Measurements from ENCODE around the gene ACTL8.

Gene ACTL8

GRCh38 chr1:17870679-17871078 is 115.5 kb downstream of the ACTL8 start:
- Histone ChIP-seq H3K27ac (ENCODE audit: insufficient read depth in 1 of 2, low read depth in 1 of 2, low read length in 2 of 2, poor library complexity in 1 of 2, severe bottlenecking in 2 of 2) (no peak overlapping the region), H3K4me3 (ENCODE audit: control insufficient read depth in 1 of 7, extremely low read depth in 1 of 7, insufficient read depth in 4 of 7, low read depth in 2 of 7, low read length in 6 of 7) (no peak overlapping the region), H3K4me1 (ENCODE audit: control extremely low read depth in 1 of 4, control insufficient read depth in 4 of 4, insufficient read depth in 4 of 4, low read length in 3 of 4) (no peaks in the 10 kb centered on the region), H3K9me3 (ENCODE audit: control extremely low read depth in 1 of 5, control insufficient read depth in 4 of 5, insufficient read depth in 2 of 5, low read depth in 1 of 5, low read length in 4 of 5) (no peaks in the 10 kb centered on the region), H3K36me3 (ENCODE audit: control insufficient read depth in 4 of 4, insufficient read depth in 4 of 4, low read length in 3 of 4) (no peaks in the 10 kb centered on the region), H3K27me3 (replicated peaks in 2 of 5; ENCODE audit: control insufficient read depth in 4 of 5, insufficient read depth in 5 of 5, low read length in 4 of 5) (peaks cover 0 to 16% (median 0%) of the 10 kb centered on the region in 5 experiments)
- POLR2A ChIA-PET = no interaction called here
- CTCF ChIA-PET = no interaction called here
- no peak for DNase-seq
- 100% methylated on average over 1 of the region's 1 CpG for WGBS (ENCODE audit: insufficient coverage)

GRCh38 chr1:17873007-17873675 is 118.0 kb downstream of the ACTL8 start:
- ChIA-PET CTCF (no interaction called here), POLR2A (no interaction called here)
- Histone ChIP-seq H3K4me3 (ENCODE audit: control insufficient read depth in 1 of 7, extremely low read depth in 1 of 7, insufficient read depth in 4 of 7, low read depth in 2 of 7, low read length in 6 of 7) (no peak overlapping the region), H3K9me3 (ENCODE audit: control extremely low read depth in 1 of 5, control insufficient read depth in 4 of 5, insufficient read depth in 2 of 5, low read depth in 1 of 5, low read length in 4 of 5) (no peaks in the 10 kb centered on the region), H3K4me1 (ENCODE audit: control extremely low read depth in 1 of 4, control insufficient read depth in 4 of 4, insufficient read depth in 4 of 4, low read length in 3 of 4) (no peaks in the 10 kb centered on the region), H3K27me3 (replicated peaks in 2 of 5; ENCODE audit: control insufficient read depth in 4 of 5, insufficient read depth in 5 of 5, low read length in 4 of 5) (peaks cover 0 to 20% (median 2%) of the 10 kb centered on the region in 5 experiments), H3K27ac (ENCODE audit: insufficient read depth in 1 of 2, low read depth in 1 of 2, low read length in 2 of 2, poor library complexity in 1 of 2, severe bottlenecking in 2 of 2) (no peak overlapping the region), H3K36me3 (ENCODE audit: control insufficient read depth in 4 of 4, insufficient read depth in 4 of 4, low read length in 3 of 4) (no peaks in the 10 kb centered on the region)
- 92% methylated on average over 6 of the region's 8 CpGs for WGBS (ENCODE audit: insufficient coverage)
- no peak for DNase-seq

- H3K27ac ChIP-seq (ENCODE audit: insufficient read depth in 1 of 2, low read depth in 1 of 2, low read length in 2 of 2, poor library complexity in 1 of 2, severe bottlenecking in 2 of 2) = no peak overlapping the region
- WGBS (ENCODE audit: insufficient coverage) = 100% methylated on average over 1 of the region's 1 CpG
Measured at GRCh38 chr1:17874231-17874630, 119.1 kb downstream of the ACTL8 start.

GRCh38 chr1:17874710-17875109 is 119.6 kb downstream of the ACTL8 start:
- H3K9me3 ChIP-seq (ENCODE audit: control extremely low read depth in 1 of 5, control insufficient read depth in 4 of 5, insufficient read depth in 2 of 5, low read depth in 1 of 5, low read length in 4 of 5) = no peaks in the 10 kb centered on the region
- CTCF ChIA-PET = no interaction called here
- no peak overlapping the region for H3K4me3 ChIP-seq (ENCODE audit: control insufficient read depth in 1 of 7, extremely low read depth in 1 of 7, insufficient read depth in 4 of 7, low read depth in 2 of 7, low read length in 6 of 7)
- 10% methylated on average over 2 of the region's 5 CpGs for WGBS (ENCODE audit: insufficient coverage)
- no peak overlapping the region for H3K27ac ChIP-seq (ENCODE audit: insufficient read depth in 1 of 2, low read depth in 1 of 2, low read length in 2 of 2, poor library complexity in 1 of 2, severe bottlenecking in 2 of 2)
- no peak for DNase-seq
- peaks cover 0 to 23% (median 2%) of the 10 kb centered on the region in 5 experiments for H3K27me3 ChIP-seq (replicated peaks in 2 of 5; ENCODE audit: control insufficient read depth in 4 of 5, insufficient read depth in 5 of 5, low read length in 4 of 5)
- no peaks in the 10 kb centered on the region for H3K4me1 ChIP-seq (ENCODE audit: control extremely low read depth in 1 of 4, control insufficient read depth in 4 of 4, insufficient read depth in 4 of 4, low read length in 3 of 4)
- POLR2A ChIA-PET = no interaction called here
- no peaks in the 10 kb centered on the region for H3K36me3 ChIP-seq (ENCODE audit: control insufficient read depth in 4 of 4, insufficient read depth in 4 of 4, low read length in 3 of 4)

More at GRCh38 chr1:17874231-17874630, 119.1 kb downstream of the ACTL8 start:
- Histone ChIP-seq H3K9me3 (ENCODE audit: control extremely low read depth in 1 of 5, control insufficient read depth in 4 of 5, insufficient read depth in 2 of 5, low read depth in 1 of 5, low read length in 4 of 5) (no peaks in the 10 kb centered on the region), H3K27me3 (replicated peaks in 2 of 5; ENCODE audit: control insufficient read depth in 4 of 5, insufficient read depth in 5 of 5, low read length in 4 of 5) (peaks cover 0 to 20% (median 2%) of the 10 kb centered on the region in 5 experiments), H3K4me3 (ENCODE audit: control insufficient read depth in 1 of 7, extremely low read depth in 1 of 7, insufficient read depth in 4 of 7, low read depth in 2 of 7, low read length in 6 of 7) (no peak overlapping the region), H3K36me3 (ENCODE audit: control insufficient read depth in 4 of 4, insufficient read depth in 4 of 4, low read length in 3 of 4) (no peaks in the 10 kb centered on the region), H3K4me1 (ENCODE audit: control extremely low read depth in 1 of 4, control insufficient read depth in 4 of 4, insufficient read depth in 4 of 4, low read length in 3 of 4) (no peaks in the 10 kb centered on the region)
- no peak for DNase-seq
- ChIA-PET POLR2A (no interaction called here), CTCF (no interaction called here)

GRCh38 chr1:17875171-17875881 is 120.2 kb downstream of the ACTL8 start:
- Histone ChIP-seq H3K27ac (ENCODE audit: insufficient read depth in 1 of 2, low read depth in 1 of 2, low read length in 2 of 2, poor library complexity in 1 of 2, severe bottlenecking in 2 of 2) (no peak overlapping the region), H3K27me3 (replicated peaks in 2 of 5; ENCODE audit: control insufficient read depth in 4 of 5, insufficient read depth in 5 of 5, low read length in 4 of 5) (peaks cover 0 to 20% (median 5%) of the 10 kb centered on the region in 5 experiments), H3K4me1 (ENCODE audit: control extremely low read depth in 1 of 4, control insufficient read depth in 4 of 4, insufficient read depth in 4 of 4, low read length in 3 of 4) (no peaks in the 10 kb centered on the region), H3K4me3 (ENCODE audit: control insufficient read depth in 1 of 7, extremely low read depth in 1 of 7, insufficient read depth in 4 of 7, low read depth in 2 of 7, low read length in 6 of 7) (no peak overlapping the region), H3K36me3 (ENCODE audit: control insufficient read depth in 4 of 4, insufficient read depth in 4 of 4, low read length in 3 of 4) (no peaks in the 10 kb centered on the region), H3K9me3 (ENCODE audit: control extremely low read depth in 1 of 5, control insufficient read depth in 4 of 5, insufficient read depth in 2 of 5, low read depth in 1 of 5, low read length in 4 of 5) (no peaks in the 10 kb centered on the region)
- 64% methylated on average over 2 of the region's 5 CpGs for WGBS (ENCODE audit: insufficient coverage)
- ChIA-PET POLR2A (no interaction called here), CTCF (no interaction called here)
- DNase-seq = no peak

- POLR2A ChIA-PET = no interaction called here
- CTCF ChIA-PET = no interaction called here
- H3K27me3 ChIP-seq (replicated peaks in 2 of 5; ENCODE audit: control insufficient read depth in 4 of 5, insufficient read depth in 5 of 5, low read length in 4 of 5) = peaks cover 0 to 17% (median 5%) of the 10 kb centered on the region in 5 experiments
- H3K4me1 ChIP-seq (ENCODE audit: control extremely low read depth in 1 of 4, control insufficient read depth in 4 of 4, insufficient read depth in 4 of 4, low read length in 3 of 4) = no peaks in the 10 kb centered on the region
- no peaks in the 10 kb centered on the region for H3K9me3 ChIP-seq (ENCODE audit: control extremely low read depth in 1 of 5, control insufficient read depth in 4 of 5, insufficient read depth in 2 of 5, low read depth in 1 of 5, low read length in 4 of 5)
- no peak overlapping the region for H3K27ac ChIP-seq (ENCODE audit: insufficient read depth in 1 of 2, low read depth in 1 of 2, low read length in 2 of 2, poor library complexity in 1 of 2, severe bottlenecking in 2 of 2)
- 100% methylated on average over 4 of the region's 4 CpGs for WGBS (ENCODE audit: insufficient coverage)
- H3K36me3 ChIP-seq (ENCODE audit: control insufficient read depth in 4 of 4, insufficient read depth in 4 of 4, low read length in 3 of 4) = no peaks in the 10 kb centered on the region
- H3K4me3 ChIP-seq (ENCODE audit: control insufficient read depth in 1 of 7, extremely low read depth in 1 of 7, insufficient read depth in 4 of 7, low read depth in 2 of 7, low read length in 6 of 7) = no peak overlapping the region
- DNase-seq = no peak
Measured at GRCh38 chr1:17875882-17876280, 120.7 kb downstream of the ACTL8 start.
